ENCODE measurements around the gene SREBF2.

- TF ChIP-seq CTCF (IDR thresholded peaks at IDR 0.05) (no peak), POLR2A (IDR thresholded peaks at IDR 0.05) (no peak), EP300 (IDR thresholded peaks at IDR 0.05) (no peak), POLR2AphosphoS5 (IDR thresholded peaks at IDR 0.05) (no peak)
Measured at GRCh38 chr22:41902016-41902415, 69.1 kb downstream of the SREBF2 start.
